Adrenal gland (tissue), 12 donors: ENCODE measurements around the gene LRRC31. TPM values are rescaled to one million over a fixed set of nuclear protein-coding genes. Genes with fewer than 3 reads are reported as not detected.

Experiments used
- DNase-seq, 7 donors: peaks; one replicate each; pipeline ENCODE4 v3.0.0-alpha.2; 2019 to 2020
- H3K27ac ChIP-seq, 5 donors: fragments of 200-600 bp; sonication (generic) in 4 of 5; 1 replicate in 3 of 5; 2 replicates in 2 of 5; pipeline versions ENCODE4 v1.5.1 to v1.8.0; 2016 to 2020; ENCODE audit warnings: mild to moderate bottlenecking in 1 of 5
- H3K27me3 ChIP-seq: fragments of 200-600 bp; 2 replicates; pipeline ENCODE4 v1.8.0; 2021
- H3K36me3 ChIP-seq, 2 donors: fragments of 200-600 bp; replicated peaks in 1 of 2; 1 replicate in 1 of 2; 2 replicates in 1 of 2; pipeline versions ENCODE4 v1.5.1 to v1.8.0; 2018 to 2022
- H3K4me1 ChIP-seq, 2 donors: fragments of 200-600 bp; replicated peaks in 1 of 2; 1 replicate in 1 of 2; 2 replicates in 1 of 2; pipeline versions ENCODE4 v1.5.1 to v1.8.0; 2018 to 2021
- H3K4me3 ChIP-seq, 4 donors: fragments of 200-600 bp; sonication (generic) in 3 of 4; one replicate each; pipeline ENCODE4 v1.5.1; 2016 to 2018
- H3K9me3 ChIP-seq, 3 donors: fragments of 200-600 bp; sonication (generic) in 1 of 3; replicated peaks in 1 of 3; 1 replicate in 2 of 3; 2 replicates in 1 of 3; pipeline versions ENCODE4 v1.5.1 to v1.8.0; 2016 to 2021
- POLR2A ChIP-seq, 2 donors: fragments of 450-650 bp; IDR thresholded peaks; one replicate each; pipeline ENCODE4 v1.6.1; 2017; ENCODE audit warnings: antibody characterized with exemption in 2 of 2, mild to moderate bottlenecking in 2 of 2, moderate library complexity in 1 of 2
- WGBS, 4 donors: extraction: QIAGEN DNeasy Blood & Tissue Kit in 2 of 4; methylation state at CpG; one replicate each; pipeline versions ENCODE4 v1.1.5 to v1.1.7; 2013 to 2017; 5-methylcytosine and 5-hydroxymethylcytosine counted together
- intact Hi-C, 2 donors: fragments of 100-400 bp; cut with DNase I; formaldehyde crosslinking; loops; one replicate each; pipeline versions ENCODE4 v1.14.1 to v1.15.0; 2022 to 2023
- polyA plus RNA-seq, 3 donors: library from polyadenylated mRNA; stranded (reverse); fragments of 200-250 nt in 2 of 3; fragments of 350-450 nt in 1 of 3; fragmentation: Illumina TruSeq in 1 of 3; extraction: RNeasy Lipid Tissue Mini Kit (QIAGEN cat#74804) in 1 of 3; gene quantifications; one replicate each; pipeline ENCODE4 v1.2.3, GENCODE V29; 2013 to 2014
- total RNA-seq, 9 donors: library from RNA; depleted of rRNA in 4 of 9; stranded (reverse); fragments of >200 nt in 4 of 9; fragments of 120-200 nt in 1 of 9; fragmentation: NEBNext Ultra II Directional in 1 of 9; extraction: Animal tissue kit (Norgen Biotek cat#: 25700) in 1 of 9; gene quantifications; one replicate each; pipeline versions ENCODE4 v1.1.0 to v1.2.4, GENCODE V29; 2013 to 2023
- TF ChIP-seq, protein P1 (sequence below), 6 experiments: fragments of 450-650 bp in 4 of 6; fragments of 200-600 bp in 2 of 6; sonication (generic) in 1 of 6; IDR thresholded peaks; 1 replicate in 5 of 6; 2 replicates in 1 of 6; pipeline versions ENCODE4 v1.5.1 to v1.8.0; 2016 to 2021; ENCODE audit warnings: antibody characterized with exemption in 6 of 6, mild to moderate bottlenecking in 2 of 6, moderate library complexity in 1 of 6
- donor health status: healthy with polysubstance abuse.
- donor health status: Bipolar disorder and iron deficiency.
- donor health status: DM: yes; HTN: yes; CAD: no.
- donor health status: DM: no; HTN: no; CAD: no.
- donor health status: DM: no; HTN: no; CAD: no.
- donor health status: DM: yes; HTN: yes; CAD: no.

The LRRC31 gene
- total and polyA plus RNA-seq, 12 donors, result 0.06 TPM; not detected in 11

DNA sequence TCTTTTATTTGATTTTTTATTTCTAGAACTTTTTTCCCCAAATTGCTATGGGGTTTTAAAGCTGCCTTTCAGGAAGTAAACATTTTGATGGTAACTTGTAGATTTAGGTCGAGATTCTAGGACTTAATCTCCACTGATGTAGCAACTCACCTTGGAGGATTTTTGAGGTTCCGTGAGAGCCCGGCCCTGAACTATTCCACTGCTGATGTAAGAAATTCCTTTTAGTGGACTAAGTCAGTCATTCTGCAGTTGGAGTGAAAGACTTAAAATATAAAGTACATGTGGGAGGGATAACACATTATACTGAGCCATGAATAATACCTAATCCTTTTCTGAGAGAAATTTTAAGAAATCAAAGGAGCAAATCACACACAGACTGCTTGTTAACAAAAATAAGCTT lies 44.4 kb downstream of the LRRC31 start:
- H3K27ac ChIP-seq, result no peak overlapping the region
- WGBS, 4 donors, result 54 to 78% (median 71%) methylated on average over 3 of the region's 3 CpGs
- no peaks in the 10 kb centered on the region for H3K36me3 ChIP-seq
- TF ChIP-seq POLR2A (IDR thresholded peaks at IDR 0.05), result no peak
- TF ChIP-seq, protein P1, sequence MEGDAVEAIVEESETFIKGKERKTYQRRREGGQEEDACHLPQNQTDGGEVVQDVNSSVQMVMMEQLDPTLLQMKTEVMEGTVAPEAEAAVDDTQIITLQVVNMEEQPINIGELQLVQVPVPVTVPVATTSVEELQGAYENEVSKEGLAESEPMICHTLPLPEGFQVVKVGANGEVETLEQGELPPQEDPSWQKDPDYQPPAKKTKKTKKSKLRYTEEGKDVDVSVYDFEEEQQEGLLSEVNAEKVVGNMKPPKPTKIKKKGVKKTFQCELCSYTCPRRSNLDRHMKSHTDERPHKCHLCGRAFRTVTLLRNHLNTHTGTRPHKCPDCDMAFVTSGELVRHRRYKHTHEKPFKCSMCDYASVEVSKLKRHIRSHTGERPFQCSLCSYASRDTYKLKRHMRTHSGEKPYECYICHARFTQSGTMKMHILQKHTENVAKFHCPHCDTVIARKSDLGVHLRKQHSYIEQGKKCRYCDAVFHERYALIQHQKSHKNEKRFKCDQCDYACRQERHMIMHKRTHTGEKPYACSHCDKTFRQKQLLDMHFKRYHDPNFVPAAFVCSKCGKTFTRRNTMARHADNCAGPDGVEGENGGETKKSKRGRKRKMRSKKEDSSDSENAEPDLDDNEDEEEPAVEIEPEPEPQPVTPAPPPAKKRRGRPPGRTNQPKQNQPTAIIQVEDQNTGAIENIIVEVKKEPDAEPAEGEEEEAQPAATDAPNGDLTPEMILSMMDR (IDR thresholded peaks at IDR 0.05), result no peak
- DNase-seq, result no peak
- H3K27me3 ChIP-seq, result no peaks in the 10 kb centered on the region
- H3K4me1 ChIP-seq, result no peaks in the 10 kb centered on the region
- intact Hi-C loops, result no loop called here
- no peaks in the 10 kb centered on the region for H3K9me3 ChIP-seq
- H3K4me3 ChIP-seq, result no peak overlapping the region

DNA sequence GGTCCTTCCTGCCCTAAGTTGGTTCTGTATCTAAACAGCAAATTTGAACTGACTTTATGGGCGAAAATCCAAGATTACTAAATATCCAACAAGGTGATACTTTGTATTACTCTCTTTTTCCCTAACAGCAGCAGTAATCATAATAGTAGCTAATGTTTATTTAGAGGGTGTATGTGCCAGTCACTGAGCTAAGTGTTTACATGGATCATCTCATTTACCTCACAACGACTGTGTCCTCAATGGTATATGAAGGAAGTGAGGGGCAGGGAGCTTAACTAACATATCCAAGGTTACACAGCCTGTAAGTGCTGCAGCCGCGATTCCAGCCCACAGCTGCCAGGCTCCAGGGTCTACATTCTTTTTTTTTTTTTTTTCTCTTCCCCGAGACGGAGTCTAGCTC lies 46.8 kb downstream of the LRRC31 start:
- H3K4me3 ChIP-seq, result no peak overlapping the region
- H3K27ac ChIP-seq, result no peak overlapping the region
- H3K36me3 ChIP-seq, result no peaks in the 10 kb centered on the region
- no peak for TF ChIP-seq POLR2A (IDR thresholded peaks at IDR 0.05)
- TF ChIP-seq, protein P1 (IDR thresholded peaks at IDR 0.05), result no peak
- no peak for DNase-seq
- no peaks in the 10 kb centered on the region for H3K9me3 ChIP-seq
- H3K4me1 ChIP-seq, result no peaks in the 10 kb centered on the region
- intact Hi-C loops, result no loop called here
- no peaks in the 10 kb centered on the region for H3K27me3 ChIP-seq
- WGBS, 4 donors, result 44 to 57% (median 54%) methylated on average over 6 of the region's 6 CpGs

DNA sequence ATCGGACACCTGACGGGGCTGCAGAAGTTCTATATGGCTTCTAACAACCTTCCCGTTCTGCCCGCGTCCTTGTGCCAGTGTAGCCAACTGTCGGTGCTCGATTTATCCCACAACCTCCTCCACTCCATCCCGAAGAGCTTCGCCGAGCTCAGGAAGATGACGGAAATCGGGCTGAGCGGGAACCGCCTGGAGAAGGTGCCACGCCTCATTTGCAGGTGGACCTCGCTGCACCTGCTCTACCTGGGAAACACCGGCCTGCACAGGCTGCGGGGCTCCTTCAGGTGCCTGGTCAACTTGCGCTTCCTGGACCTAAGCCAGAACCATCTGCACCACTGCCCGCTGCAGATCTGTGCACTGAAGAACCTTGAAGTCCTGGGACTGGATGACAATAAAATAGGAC lies 47.2 kb downstream of the LRRC31 start:
- Histone ChIP-seq H3K27me3 (no peaks in the 10 kb centered on the region), H3K4me1 (no peaks in the 10 kb centered on the region), H3K27ac (no peak overlapping the region), H3K36me3 (no peaks in the 10 kb centered on the region), H3K4me3 (no peak overlapping the region), H3K9me3 (no peaks in the 10 kb centered on the region)
- no peak for DNase-seq
- intact Hi-C loops, result no loop called here
- 87 to 93% (median 93%) methylated on average over 18 to 20 of the region's 20 CpGs for WGBS, 4 donors
- TF ChIP-seq, protein P1 (IDR thresholded peaks at IDR 0.05), result no peak
- TF ChIP-seq POLR2A (IDR thresholded peaks at IDR 0.05), result no peak

DNA sequence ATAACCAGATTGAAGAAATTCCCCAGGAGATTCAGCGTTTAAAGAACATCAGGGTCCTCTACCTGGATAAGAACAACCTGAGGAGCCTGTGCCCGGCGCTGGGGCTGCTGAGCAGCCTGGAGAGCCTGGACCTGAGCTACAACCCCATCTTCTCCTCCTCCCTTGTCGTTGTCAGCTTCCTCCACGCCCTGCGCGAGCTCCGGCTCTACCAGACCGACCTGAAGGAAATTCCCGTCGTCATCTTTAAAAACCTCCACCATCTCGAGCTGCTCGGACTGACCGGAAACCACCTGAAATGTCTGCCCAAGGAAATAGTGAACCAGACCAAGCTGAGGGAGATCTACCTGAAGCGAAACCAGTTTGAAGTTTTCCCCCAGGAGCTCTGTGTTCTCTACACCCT lies 47.6 kb downstream of the LRRC31 start:
- intact Hi-C loops, result no loop called here

More for the DNA sequence above, 47.6 kb downstream of the LRRC31 start:
- Histone ChIP-seq H3K9me3 (no peaks in the 10 kb centered on the region), H3K27me3 (no peaks in the 10 kb centered on the region), H3K4me1 (no peaks in the 10 kb centered on the region), H3K27ac (no peak overlapping the region), H3K4me3 (no peak overlapping the region), H3K36me3 (no peaks in the 10 kb centered on the region)
- DNase-seq, result no peak
- WGBS, 4 donors, result 88 to 95% (median 94%) methylated on average over 15 of the region's 15 CpGs
- no peak for TF ChIP-seq POLR2A (IDR thresholded peaks at IDR 0.05)
- TF ChIP-seq, protein P1 (IDR thresholded peaks at IDR 0.05), result no peak
